HL-60 (cell line): ENCODE results near the gene CBARP.
A peak's percentile ranks its signal among the peaks of the same experiment; 100 is the strongest.

Experiments used
- DNase-seq, 2 experiments: peaks; one replicate each; pipeline ENCODE4 v3.0.0-alpha.2; 2010 to 2020; ENCODE audit warnings: low read depth in 1 of 2, low spot score in 1 of 2
- H3K27ac ChIP-seq: fragments of 250-450 bp; sonication (Bioruptor Pico); replicated peaks from 2 replicates; pipeline ENCODE4 v1.5.1; 2020; ENCODE audit warnings: mild to moderate bottlenecking, moderate library complexity
- H3K27me3 ChIP-seq: fragments of 250-450 bp; sonication (Bioruptor Pico); 2 replicates; pipeline ENCODE4 v1.5.1; 2021; ENCODE audit warnings: mild to moderate bottlenecking, moderate library complexity; ENCODE audit not compliant: insufficient read depth, poor library complexity, severe bottlenecking
- H3K4me3 ChIP-seq: replicated peaks from 2 replicates; pipeline ENCODE4 v1.5.1; 2011; ENCODE audit warnings: mild to moderate bottlenecking, control low read depth, low read length; ENCODE audit not compliant: insufficient read depth
- CTCF ChIP-seq: IDR thresholded peaks from one replicate; pipeline ENCODE4 v1.5.1; 2011; ENCODE audit warnings: low read length, control low read depth, inconsistent platforms; ENCODE audit not compliant: insufficient read depth
- GABPA ChIP-seq: IDR thresholded peaks from 2 replicates; pipeline ENCODE4 v1.6.1; 2012; ENCODE audit warnings: low read depth
- POLR2AphosphoS5 ChIP-seq: IDR thresholded peaks from 2 replicates; pipeline ENCODE4 v1.6.1; 2012; ENCODE audit warnings: low read depth
- REST ChIP-seq: IDR thresholded peaks from 2 replicates; pipeline ENCODE4 v1.6.1; 2012; ENCODE audit warnings: low read depth; ENCODE audit not compliant: insufficient replicate concordance
- SPI1 ChIP-seq: IDR thresholded peaks from 2 replicates; pipeline ENCODE4 v1.6.1; 2012; ENCODE audit warnings: low read depth, mild to moderate bottlenecking, borderline replicate concordance

The CBARP gene

GRCh38 chr19:1270213-1270853 is 32.5 kb upstream of the CBARP start:
- DNase-seq, result peak; percentile 37 to 74
- no peak for TF ChIP-seq GABPA
- TF ChIP-seq SPI1, result no peak
- TF ChIP-seq CTCF, result no peak
- TF ChIP-seq REST, result peak; percentile 12
- TF ChIP-seq POLR2AphosphoS5, result peak; percentile 74; the same call in 1 of the 2 replicates
- peak overlapping the region; percentile 49 for H3K4me3 ChIP-seq
- H3K27ac ChIP-seq, result peak overlapping the region; percentile 100
- no peaks in the 10 kb centered on the region for H3K27me3 ChIP-seq

DNA sequence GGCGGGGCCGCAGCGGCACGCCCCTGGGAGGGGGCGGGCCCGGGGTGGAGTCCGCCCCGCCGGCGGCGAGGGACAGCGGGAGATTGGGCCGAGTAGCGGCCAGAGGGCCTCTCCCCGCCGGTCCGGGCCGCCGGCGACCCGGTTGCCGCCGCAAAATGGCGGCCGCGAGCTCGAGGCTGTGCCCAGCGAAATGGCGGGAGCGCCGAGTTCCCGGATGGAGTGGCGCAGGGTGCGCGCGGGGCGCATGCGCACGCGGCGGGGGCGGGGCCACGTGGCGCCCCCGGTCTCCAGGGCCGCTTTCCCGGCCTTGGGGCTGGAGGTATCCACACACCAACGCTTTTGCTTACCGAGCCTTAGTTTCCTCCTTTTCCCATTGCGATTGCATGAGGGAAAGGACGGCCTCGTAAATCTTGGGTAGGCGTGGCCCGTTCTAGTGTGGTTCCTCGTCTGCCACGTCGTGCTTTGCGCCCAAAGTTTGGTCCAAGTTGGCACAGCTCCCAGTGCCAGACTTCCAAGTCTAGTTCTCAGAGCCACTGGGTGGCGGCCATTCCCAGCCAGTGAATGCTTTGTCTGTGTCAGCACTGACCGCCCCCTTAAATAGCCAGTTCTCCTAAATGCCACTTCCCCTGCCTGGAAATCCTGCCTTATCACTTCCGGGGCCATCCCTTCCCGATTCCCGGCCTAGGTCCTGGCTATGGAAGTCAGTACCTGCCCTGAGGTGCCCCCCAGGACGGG is 31.8 kb upstream of the CBARP start:
- no peaks in the 10 kb centered on the region for H3K27me3 ChIP-seq
- TF ChIP-seq REST (no peak), GABPA (0 out of 2 replicates have a peak, but pooled peaks have one; percentile 24), POLR2AphosphoS5 (peak; percentile 88), SPI1 (peak; percentile 54; the same call in 1 of the 2 replicates)
- peak overlapping the region; percentile 100 for H3K27ac ChIP-seq
- peak in 1 of 2 experiments; percentile 81 for DNase-seq
- peak overlapping the region; percentile 49 for H3K4me3 ChIP-seq

- H3K27me3 ChIP-seq, result no peaks in the 10 kb centered on the region
- peak; percentile 99 to 100 for DNase-seq
- peak within 1 kb of the TSS; percentile 49 for H3K4me3 ChIP-seq
- TF ChIP-seq CTCF (no peak), POLR2AphosphoS5 (peak; percentile 99), REST (peak; percentile 70)
- peak within 1 kb of the TSS; percentile 100 for H3K27ac ChIP-seq
Observed at GRCh38 chr19:1269065-1269477, 31.3 kb upstream of the CBARP start, which contains the start of gene CIRBP. CIRBP (plus strand) TSS chr19:1269332; CDS start chr19:1270934, 1,602 bp downstream.
